AML-193 (cell line): ENCODE measurements around the gene HOTAIR.

ENCODE experiments used
- DNase-seq, 2 experiments: peaks; one replicate each; lab custom pipeline; 2025; lab: John Stamatoyannopoulos, UW

HOTAIR gene

DNA sequence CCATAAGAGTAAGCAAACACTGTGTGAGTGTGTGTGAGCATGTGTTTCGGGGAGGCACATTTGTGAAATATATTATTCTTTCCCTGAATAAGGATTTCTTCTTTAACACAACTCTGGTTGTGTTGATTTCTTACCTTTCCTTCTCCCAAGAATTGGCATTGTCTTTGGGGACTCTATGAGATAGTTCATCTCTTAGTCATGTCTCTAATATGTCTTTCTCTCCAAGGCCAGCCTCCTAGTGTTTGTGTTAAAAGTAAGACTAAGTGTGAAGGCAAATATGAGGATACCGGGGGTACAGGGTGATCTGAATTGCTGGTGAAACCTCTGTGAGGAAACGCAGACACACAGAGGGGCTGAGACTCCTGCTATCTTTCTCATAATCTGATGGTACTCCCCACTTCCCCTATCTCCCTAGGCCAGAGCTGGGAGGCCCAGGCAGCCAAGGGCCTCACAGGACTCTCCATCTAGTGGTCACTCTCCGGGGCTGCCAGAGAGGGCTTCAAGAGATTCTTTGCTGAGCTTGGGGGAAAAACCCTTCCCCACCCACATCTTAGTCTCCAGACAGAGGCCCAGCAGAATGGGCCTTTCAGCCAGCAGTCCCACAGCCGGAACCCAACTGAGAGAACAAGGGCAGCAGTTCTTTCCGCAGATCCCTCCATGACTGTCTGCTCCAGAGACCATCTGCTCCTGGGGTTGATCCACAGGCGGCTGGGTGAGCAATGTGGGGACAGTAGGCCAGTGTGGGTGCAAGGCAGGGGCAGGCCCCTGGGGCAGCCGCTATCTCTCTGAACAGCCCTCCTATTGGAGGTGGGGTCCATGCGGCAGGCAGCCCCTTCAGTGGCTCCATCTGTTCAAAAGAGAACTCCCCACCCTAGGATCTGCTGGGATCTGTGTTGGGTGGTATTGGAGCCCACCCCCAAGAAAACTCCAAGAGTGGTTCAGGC is 25.8 kb downstream of the HOTAIR start:
- peak; percentile 26 to 45 for DNase-seq

DNA sequence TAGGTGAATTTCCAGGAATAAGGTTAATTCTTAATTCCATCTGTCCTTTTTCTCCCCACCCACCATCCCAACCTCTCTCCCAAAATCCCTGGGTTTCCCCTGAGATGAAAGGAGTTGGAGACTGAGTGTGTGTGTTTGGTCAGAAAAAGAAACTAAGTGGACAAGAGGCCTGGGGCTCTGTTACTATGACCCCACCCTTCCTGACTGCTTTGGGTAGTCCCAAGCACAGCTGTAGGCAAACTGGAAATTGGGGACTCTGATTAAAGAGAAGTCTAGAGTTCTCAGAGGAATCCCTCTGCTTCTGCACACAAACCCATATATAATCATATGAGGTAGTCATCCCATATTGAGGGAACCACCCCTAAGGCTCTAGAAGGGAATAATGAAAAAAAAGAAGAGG is 27.0 kb downstream of the HOTAIR start:
- no peak for DNase-seq

DNA sequence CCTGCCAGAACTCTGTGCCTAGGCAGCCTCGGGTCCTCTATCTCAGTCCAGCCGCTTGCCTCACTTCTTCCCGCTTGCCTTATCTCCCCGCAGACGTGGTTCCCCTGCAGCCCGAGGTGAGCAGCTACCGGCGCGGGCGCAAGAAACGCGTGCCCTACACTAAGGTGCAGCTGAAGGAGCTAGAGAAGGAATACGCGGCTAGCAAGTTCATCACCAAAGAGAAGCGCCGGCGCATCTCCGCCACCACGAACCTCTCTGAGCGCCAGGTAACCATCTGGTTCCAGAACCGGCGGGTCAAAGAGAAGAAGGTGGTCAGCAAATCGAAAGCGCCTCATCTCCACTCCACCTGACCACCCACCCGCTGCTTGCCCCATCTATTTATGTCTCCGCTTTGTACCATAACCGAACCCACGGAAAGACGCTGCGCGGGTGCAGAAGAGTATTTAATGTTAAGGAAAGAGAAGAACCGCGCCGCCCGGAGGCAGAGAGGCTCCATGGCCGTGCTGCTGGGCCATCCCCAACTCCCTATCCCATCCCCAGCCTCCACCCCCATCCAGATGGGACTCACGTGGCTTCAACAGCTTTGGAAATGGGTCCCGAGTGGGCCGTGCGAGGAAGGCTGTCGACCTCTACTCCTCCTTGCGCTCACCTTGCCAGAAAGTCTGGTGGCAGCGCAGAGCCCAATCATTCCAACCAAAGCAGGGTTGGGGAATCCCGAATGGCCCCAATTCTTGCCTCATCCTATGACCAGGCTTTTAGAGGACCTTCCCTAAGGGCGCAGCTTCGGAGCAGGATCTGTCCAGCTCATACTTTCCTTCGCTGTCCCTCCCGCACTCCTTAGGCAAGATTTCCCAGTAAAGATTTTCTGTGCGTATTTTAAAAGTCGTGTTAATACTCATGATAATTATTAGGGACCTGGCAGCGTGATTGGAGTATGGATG is 29.6 kb downstream of the HOTAIR start:
- DNase-seq = no peak

DNA sequence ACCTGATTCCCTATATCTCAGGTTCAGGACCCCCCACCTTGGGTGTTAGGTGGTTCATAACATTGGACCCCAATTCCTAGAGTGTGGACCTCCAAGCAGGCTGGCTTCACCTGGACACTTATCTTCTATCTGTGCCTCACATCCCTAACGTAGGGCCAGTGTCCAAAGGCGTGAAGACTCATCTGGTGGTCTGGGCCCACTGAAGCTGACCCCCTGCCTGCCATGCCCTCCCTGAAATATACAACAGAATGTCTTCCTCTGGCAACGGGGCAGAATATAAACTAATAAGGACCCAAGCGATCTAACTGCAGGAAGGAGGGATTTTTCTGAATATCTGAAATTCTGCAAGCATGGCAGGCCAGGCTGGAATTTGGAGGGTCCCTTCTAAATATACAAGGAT is 30.5 kb downstream of the HOTAIR start:
- no peak for DNase-seq

DNA sequence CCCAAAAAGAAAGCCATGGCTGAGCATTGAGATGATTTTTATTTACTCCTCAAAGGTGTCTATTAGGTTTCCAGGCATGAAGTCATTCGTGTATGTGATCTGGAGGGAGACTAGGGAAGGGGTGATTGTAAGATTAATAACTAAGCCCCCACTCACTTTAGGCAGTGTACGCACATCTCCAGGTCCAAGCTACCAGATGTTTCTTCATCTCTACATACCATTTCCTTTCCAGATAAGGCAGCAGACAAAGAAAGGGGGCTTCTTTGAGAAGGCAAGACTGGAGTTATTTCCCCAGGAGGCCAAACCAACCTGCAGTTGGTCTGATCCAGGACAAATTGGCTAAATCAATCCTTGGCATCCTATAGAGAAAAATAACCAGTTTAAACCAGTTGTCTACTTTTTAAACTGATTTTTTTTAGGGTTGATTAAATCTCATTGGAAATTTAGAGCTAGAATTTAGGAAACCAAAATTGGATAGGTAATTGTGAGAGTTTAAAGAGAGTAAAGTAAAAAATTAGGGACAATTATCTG is 32.2 kb downstream of the HOTAIR start:
- no peak for DNase-seq

DNA sequence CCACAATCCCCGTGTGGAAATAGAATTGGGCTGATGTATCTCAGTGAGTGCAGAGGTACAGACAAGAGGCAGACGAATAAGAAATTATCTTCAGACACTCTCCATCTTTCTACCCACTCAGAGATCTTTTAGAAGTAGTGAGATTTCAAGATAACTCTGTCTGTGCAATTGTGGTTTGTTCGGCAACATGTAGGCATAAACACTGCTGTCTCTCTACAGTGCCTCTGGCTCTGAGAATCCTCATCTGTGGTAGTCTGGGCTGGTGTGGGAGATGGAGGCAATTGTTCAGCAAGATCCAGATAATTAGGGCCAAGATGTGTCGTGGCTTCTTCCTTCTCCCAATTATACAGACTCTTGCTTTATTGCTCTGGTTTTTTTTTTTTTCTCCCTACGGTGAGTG is 33.0 kb downstream of the HOTAIR start:
- no peak for DNase-seq

DNA sequence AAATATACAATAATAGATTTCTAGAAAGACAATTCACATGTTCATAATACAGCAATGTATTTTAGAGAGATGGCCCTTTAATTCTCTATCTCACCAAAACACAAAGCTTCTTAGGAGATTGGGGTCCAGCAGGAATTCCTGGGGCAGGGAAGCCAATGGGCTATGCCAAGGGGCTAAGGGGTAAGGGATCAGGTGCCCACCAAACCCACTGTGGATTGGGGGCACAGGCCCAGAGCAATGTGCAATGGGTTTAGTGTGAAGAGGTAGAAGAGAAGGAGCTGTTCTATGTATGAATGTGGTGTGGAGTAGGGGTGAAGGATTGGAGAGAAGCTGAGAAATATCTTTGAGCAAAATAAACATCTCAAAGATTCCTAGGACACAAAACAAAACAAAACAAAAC is 33.6 kb downstream of the HOTAIR start:
- no peak for DNase-seq

DNA sequence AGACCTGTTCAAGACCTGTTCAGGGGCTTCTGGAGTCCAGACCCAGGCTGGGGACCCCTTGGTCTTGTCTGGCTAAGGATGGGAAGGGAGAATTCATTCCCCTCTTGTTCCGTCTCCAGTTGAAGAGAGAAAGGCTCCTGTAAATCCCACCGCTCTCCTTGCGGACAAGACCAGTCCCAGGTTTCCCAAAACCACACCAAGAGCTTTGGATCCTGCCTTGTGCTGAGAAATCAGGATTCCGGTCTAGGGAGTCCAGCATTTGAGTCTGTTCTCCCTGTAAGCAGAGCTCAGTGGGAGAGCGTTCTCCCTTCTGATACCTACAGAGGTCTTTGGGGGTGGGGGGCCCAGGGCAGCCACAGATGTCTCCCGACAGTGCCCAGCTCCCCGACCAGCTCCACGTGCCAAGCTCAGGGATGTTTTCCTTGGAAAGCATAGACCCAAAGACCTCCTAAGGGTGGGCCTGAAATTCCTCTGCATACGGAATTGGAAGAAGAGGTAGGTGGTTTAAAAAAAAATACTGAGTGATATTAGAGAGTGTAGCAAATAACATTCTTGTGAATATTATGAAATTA is 34.2 kb downstream of the HOTAIR start:
- DNase-seq = no peak

DNA sequence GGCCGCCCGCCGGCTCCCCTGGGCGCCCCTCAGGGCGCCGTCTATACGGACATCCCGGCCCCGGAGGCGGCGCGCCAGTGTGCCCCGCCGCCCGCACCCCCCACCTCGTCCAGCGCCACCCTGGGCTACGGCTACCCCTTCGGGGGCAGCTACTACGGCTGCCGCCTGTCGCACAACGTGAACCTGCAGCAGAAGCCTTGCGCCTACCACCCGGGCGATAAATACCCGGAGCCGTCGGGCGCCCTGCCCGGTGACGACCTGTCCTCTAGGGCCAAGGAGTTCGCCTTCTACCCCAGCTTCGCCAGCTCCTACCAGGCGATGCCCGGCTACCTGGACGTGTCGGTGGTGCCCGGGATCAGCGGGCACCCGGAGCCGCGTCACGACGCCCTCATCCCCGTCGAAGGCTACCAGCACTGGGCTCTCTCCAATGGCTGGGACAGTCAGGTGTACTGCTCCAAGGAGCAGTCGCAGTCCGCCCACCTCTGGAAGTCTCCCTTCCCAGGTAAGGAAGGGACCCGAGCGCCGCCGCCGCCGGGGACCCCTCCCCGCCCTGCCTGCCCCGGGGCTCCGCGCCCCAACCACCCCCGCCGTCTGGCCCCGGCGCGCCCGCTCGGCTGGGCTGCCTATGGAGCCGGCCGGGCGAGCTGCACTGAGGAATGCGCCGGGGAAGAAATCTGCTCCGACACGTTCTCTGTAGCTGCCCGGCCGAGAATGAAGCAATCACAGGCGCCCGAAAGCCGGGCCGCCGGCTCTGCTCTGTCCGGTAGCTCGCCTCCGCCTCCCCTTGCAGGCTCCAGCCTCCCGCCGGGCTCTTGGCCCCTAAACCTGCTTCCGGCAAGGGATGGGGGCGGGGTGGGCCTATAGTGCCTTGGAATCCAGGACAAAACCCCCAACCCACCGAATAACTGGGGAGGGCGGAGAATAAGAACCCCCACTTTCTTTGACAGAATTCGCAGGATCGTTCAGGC is 35.3 kb downstream of the HOTAIR start:
- DNase-seq = no peak

DNA sequence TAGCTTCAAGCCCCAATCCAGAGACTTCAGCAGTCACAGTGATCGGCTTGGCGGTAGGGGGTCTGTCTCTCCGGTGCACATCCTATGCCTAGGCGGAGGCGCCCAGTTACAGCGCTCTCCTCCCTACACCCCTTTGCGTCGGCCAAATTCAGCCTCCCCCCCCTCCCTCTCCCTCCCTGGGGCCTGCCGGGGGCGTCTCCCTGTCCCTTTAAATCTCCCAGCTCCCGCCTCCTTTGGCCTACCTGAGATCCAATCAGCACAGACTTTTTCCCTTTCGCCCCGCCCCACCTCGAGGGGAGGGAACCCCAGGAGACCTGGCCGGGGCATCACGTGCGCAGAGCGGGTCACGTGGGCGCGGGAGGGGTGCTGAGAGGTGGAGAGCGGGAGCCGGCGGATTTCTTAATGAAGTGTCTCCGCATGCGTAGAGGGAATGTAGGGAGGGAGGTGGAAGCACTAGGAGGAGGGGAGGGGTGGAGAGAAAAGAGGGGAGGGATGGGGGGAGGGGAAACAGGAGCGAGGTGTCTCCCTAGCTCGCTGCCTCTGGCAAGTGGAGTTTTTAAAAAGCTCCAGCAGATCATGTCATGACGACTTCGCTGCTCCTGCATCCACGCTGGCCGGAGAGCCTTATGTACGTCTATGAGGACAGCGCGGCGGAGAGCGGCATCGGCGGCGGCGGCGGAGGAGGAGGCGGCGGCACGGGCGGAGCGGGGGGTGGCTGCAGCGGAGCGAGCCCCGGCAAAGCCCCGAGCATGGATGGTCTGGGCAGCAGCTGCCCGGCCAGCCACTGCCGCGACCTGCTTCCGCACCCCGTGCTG is 36.2 kb downstream of the HOTAIR start, which contains the start of gene HOXC13:
Gene HOXC13 (plus strand): TSS at position 506 of the 815 bp plus-strand sequence. CDS start 76 bp downstream, at position 582.
- DNase-seq = no peak

DNA sequence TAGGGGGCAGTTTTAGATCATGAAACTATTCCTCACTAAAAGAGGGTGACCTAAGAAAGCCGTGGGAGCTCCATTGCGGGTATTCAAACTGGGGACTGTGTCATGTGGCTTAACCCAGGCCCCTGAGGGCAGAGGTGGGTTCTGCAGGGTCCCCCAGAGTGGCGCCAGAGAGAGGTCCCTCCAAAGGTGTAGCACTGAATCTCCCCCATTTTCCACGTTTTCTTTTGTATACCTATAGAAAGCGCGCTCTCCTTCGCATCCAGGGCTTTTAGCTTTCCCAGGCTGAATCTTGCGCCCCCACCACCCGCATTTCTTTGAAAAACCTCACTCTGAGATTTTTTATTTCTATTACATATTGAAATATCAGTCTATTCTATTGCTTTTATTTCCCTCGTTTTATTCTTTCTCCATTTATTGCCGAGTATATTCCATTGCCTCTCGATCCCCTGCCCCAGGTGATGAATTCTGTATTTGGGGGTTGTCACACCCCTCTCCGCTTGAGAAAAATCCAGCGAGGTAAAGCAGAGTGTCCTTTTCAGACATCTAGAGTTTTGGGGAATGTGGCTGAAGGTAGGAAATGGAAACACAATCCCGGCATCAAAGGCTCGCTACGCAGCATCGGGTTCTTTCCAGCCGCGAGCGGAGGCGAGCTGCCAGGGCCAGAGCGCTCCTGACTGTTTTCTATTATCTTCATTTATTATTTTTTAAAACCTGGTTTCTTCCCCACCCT is 37.0 kb downstream of the HOTAIR start:
- no peak for DNase-seq

DNA sequence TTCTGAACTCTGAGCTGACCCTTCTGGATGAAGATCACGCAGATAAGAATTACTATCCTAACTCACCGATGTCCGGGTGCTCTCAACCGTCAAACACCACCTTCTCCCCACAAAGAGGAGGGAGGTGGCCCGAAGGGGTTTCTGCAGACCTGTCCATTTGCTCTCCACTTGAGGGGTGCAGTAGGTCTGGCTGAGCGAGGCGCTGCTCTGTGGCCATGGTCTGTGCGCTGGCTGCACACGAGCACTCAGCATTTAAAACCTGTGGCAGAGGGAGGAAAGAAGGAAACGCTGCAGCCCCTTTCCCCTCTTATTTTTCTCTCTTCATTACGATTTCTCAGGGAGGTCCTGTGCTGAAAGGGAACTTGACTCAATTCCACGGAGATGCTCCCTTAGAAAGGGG is 37.7 kb downstream of the HOTAIR start:
- DNase-seq = no peak

DNA sequence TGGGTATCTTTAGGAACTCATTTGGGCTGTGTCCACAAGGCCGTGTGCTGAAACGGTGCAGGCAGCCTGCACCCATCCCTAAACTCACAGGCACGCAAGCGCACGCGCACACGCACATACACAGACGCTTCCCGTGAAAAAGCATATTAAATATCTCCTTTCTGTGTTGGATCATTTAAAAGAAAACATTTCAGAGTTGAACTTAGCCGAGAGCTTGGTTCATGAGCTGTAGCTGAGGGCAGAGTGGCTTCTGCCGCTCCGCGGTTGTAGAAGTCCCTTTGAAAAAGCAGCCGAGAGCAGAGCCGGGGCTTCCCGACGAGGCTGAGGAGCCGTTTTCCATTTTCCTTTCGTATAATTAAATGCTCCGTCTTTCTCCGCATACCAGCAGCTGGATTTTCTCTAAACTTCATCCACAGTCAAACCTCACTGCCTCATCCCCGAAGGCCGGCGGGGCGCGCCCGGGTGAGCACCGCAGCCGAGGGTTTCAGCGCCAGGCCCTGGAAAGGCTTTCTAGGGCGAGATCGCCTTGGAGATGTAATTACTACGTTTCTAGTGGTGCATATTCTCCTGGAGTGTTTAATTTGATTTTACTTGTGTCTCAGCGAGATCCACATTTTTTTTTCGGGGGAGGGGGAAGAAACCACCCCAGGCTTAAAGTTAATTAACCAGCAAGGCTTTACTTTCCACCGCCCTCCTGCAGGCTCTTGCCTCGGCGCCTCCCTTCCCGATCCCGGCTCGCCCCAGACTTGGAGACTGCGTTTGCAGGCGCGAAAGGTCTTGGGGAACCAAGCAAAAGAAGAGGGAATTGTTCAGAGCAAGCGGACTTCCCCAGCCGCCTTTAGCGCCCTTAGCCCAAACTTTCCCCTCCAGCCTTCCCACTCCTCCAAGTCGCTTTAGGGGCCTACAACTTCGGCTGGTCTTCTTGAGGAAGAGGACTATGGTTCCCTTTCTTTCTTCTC is 39.1 kb downstream of the HOTAIR start:
- no peak for DNase-seq

DNA sequence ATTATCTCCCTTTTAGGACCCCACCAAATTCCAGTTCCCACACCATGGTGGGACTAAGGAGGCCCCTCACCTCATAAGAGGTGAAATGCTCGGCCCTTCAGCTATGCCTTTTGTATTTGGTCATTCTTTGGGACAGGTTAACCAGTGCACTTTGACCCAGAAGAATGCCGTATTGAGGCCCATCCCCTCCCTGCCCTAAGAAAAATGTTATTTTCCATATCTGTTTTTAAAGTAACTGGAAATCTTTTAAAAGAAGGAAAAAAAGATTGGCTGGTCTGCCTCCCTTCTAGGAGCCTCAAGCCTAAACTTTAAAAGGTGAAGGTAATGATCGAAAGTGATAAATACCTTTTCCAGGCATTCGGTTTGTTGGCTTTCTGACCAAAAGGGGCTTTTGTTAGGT is 41.8 kb downstream of the HOTAIR start:
- DNase-seq = no peak

DNA sequence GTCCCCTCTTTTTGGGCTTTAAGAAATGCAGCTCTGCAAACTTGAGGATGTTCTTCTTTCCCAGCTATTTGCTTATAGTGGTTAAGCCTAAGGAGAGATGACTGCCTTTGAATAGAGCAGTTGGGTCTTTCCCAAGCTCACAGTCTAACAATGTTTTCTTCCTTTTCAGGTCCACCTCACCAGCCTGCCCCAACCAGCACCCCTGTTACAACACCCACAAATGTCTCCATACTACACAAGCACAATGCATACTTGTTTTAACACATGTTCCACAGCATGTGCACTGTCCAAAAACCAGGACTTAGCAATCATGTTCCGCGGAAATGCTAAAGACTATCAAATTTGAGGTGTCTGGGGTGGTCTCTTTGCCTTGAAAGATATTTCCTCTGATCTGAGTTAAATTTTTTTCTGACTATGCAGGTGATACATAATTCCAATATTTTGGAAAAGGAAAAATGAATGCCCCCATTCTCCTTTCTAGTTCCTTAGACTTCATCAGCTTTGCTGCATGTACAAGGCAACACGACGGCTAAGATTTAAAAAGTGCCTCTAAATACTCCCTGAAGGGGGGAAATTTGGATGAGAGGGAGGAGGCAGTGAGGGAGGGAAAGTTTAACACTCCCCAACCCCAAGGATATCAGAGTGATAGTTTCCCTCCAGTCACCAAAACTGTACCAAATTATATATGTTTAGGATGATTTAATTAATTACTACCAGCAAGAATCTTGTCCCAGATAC is 42.7 kb downstream of the HOTAIR start:
- no peak for DNase-seq

DNA sequence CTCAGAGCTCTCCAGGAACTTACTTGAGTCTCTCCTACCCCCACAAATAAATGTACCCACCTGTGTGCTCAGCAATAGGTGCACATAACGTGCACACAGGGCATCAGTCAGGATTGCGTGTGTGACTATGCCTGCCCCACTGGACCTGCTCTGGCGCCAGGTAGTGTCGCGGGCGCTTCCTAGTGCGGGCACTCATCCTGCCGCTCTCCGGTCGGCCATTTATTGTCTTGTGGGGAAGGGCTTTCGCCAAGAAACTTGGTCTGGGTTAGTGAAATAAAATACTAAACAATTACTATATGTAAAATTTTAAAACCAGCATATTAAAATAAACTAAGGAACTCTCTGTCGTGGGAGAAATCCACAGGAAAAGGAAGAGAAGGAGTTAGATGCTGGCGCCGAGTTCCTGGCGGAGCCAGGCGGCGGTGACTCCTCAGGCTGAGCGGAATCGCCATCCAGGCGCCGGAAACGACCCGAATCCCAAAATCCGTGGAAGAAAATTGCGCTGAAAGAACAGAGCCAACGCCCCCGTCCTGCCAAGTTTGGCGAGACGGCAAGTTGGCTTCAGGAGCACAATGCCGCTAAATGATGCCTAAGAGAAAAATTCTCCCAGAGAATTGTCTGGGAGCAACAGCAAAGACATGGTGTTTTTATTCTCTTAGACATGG is 44.0 kb downstream of the HOTAIR start:
- no peak for DNase-seq

DNA sequence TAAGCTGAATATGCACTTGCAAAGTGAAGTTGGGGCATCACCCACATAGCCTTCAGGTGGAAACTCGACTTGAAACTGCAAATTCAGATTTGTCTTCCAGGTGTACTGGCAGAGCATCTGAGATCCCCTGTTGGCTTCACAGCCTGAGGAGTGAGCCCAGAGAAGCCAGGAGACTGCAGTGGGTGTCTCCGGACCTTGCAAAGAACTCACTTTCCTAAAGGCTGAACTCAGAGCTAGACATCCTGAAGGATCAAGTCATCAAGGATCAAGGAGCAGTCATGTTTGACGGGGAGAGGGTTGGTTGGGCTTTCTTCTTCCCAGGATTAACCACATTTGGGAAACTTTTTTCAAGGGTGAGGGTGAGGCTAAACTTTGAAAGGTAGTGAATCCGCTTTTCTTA is 45.2 kb downstream of the HOTAIR start:
- DNase-seq = no peak
